ENCODE measurements around the gene ACADVL.

ACADVL gene

DNA sequence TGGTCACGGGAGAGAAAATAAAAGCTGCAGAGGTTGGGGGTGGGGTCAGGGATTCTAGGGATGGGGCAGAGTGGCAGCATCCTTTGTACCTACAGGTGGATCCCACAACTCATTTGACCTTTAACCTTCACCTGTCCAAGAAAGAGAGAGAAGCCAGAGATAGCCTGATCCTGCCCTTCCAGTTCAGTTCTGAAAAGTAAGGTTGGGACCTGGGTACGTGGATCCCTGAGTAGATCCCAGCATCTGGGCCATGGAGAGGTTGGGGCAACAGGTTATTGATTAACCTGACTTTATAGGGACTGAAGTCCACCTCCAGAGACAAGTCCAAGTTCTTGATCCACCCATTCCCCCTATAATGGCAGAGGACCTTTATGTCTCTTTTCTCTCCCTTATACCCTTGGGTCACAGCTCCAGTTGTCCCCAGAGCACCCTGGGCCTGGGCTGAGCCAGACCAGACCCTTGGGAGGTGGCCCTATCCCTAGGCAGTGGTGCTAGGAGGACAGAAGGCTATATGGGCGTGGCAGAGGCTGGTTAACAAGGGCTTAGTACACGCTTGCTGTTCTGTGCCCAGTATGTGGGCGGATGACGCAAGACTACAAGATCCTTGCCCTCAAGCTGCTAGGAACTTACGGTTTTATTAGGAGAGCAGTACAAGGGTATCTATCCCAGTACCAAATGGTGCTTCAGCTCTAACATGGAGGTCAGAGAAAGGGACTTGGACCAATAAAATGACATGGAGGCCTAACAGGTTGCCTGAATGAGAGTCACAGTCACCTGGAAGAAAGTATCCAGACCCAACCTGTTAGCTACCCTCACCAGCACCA lies 39.2 kb downstream of the ACADVL start:
- no peaks in the 10 kb centered on the region for H3K9me3 ChIP-seq (ENCODE audit: control insufficient read depth, insufficient read depth, low read depth, low read length)
- peaks cover 29% of the 10 kb centered on the region; the same call in 1 of the 2 replicates for H3K27me3 ChIP-seq (ENCODE audit: control insufficient read depth, insufficient read depth, low read length)
- H3K4me1 ChIP-seq (ENCODE audit: control insufficient read depth, insufficient read depth, low read length), result no peaks in the 10 kb centered on the region; the same call in 1 of the 2 replicates
- peaks cover 60% of the 10 kb centered on the region for H3K36me3 ChIP-seq (ENCODE audit: control insufficient read depth, insufficient read depth, low read length)
- H3K4me3 ChIP-seq (ENCODE audit: low read depth, low read length), result no peak overlapping the region
- H3K9ac ChIP-seq (ENCODE audit: low read length), result no peak overlapping the region
- H3K27ac ChIP-seq (ENCODE audit: low read depth, low read length), result no peak overlapping the region

DNA sequence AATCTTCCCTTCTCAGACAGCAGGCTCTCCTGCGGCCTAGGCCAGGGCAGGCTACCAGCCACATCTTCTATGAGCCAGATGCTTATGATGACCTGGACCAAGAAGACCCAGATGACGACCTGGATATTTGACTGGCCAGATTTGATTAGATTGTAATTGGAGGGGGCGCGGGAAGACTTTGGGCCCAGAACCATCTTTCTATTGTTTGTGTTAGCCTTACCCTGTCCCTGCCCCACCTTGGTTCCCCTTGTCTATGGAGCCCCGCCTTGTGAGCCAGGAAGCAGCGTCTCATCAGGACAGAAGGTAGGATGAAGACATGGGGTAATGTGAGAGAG lies 39.8 kb downstream of the ACADVL start:
- no peaks in the 10 kb centered on the region for H3K9me3 ChIP-seq (ENCODE audit: control insufficient read depth, insufficient read depth, low read depth, low read length)
- H3K27me3 ChIP-seq (ENCODE audit: control insufficient read depth, insufficient read depth, low read length), result peaks cover 29% of the 10 kb centered on the region; the same call in 1 of the 2 replicates
- no peak overlapping the region for H3K27ac ChIP-seq (ENCODE audit: low read depth, low read length)
- H3K4me1 ChIP-seq (ENCODE audit: control insufficient read depth, insufficient read depth, low read length), result peaks cover 3% of the 10 kb centered on the region; the same call in 1 of the 2 replicates
- H3K36me3 ChIP-seq (ENCODE audit: control insufficient read depth, insufficient read depth, low read length), result peaks cover 54% of the 10 kb centered on the region
- no peak overlapping the region for H3K4me3 ChIP-seq (ENCODE audit: low read depth, low read length)
- H3K9ac ChIP-seq (ENCODE audit: low read length), result no peak overlapping the region

DNA sequence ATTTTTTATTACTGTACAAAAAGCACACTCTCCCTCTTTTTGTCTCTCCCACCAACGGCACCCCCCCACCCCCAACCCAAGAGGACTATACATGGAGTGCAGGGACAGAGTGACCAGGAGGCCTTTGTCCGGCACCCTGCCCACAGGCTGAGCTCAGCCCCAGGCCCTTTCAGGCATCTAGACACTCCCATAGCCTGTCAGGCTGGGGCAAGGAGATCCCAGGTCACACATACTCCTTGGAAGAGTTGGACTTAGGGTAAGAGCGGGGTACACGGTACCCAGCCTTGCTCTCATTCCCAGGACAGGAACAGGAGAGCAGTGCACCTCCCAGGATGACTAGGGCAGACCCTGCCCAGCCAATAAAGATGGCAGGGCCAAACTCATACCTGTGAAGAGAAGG lies 40.4 kb downstream of the ACADVL start:
- Histone ChIP-seq H3K36me3 (ENCODE audit: control insufficient read depth, insufficient read depth, low read length) (peaks cover 48% of the 10 kb centered on the region), H3K4me3 (ENCODE audit: low read depth, low read length) (peak overlapping the region; percentile 92), H3K9ac (ENCODE audit: low read length) (peak overlapping the region; percentile 91), H3K4me1 (ENCODE audit: control insufficient read depth, insufficient read depth, low read length) (peaks cover 4% of the 10 kb centered on the region; the same call in 1 of the 2 replicates), H3K9me3 (ENCODE audit: control insufficient read depth, insufficient read depth, low read depth, low read length) (no peaks in the 10 kb centered on the region), H3K27me3 (ENCODE audit: control insufficient read depth, insufficient read depth, low read length) (peaks cover 29% of the 10 kb centered on the region; the same call in 1 of the 2 replicates), H3K27ac (ENCODE audit: low read depth, low read length) (peak overlapping the region; percentile 99; the same call in 1 of the 2 replicates)

DNA sequence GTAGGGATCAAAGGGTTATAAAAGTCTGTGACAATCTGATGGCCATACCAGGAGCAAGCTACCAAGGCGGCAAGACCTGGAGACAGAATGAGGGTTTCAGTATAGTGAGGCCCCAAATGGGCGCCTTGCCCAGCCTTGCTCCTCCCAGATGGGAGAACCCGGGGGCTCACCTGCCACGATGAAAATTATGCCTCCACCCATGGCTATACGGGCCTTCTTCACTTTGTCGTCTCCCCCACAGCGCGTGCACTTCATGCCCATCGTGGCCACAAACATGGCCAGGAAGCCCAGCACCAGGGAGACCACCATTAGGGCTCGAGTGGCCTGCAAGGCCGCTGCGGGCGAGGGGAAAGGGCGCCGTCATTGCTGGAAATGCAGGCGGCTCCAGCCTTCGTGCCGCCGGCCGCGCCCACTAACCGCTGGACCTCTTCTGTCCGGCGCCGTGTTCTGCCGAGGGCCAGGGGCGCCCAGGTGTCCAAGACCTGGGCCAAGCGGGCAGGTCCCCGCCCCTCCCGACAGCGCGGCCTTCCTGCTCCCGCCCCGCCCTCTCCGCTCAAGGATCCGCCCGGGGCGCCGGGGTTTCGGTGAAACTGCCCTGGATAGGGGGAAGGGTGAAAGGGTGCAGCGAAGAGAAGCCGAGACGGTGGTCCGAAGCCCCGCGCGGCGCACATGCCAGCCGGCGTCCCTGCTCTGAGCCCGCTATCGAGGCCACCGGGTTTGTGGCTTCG lies 41.1 kb downstream of the ACADVL start:
- H3K4me1 ChIP-seq (ENCODE audit: control insufficient read depth, insufficient read depth, low read length), result peaks cover 4% of the 10 kb centered on the region; the same call in 1 of the 2 replicates
- peaks cover 43% of the 10 kb centered on the region for H3K36me3 ChIP-seq (ENCODE audit: control insufficient read depth, insufficient read depth, low read length)
- H3K4me3 ChIP-seq (ENCODE audit: low read depth, low read length), result peak overlapping the region; percentile 92
- H3K27ac ChIP-seq (ENCODE audit: low read depth, low read length), result peak overlapping the region; percentile 99
- peaks cover 29% of the 10 kb centered on the region; the same call in 1 of the 2 replicates for H3K27me3 ChIP-seq (ENCODE audit: control insufficient read depth, insufficient read depth, low read length)
- no peaks in the 10 kb centered on the region for H3K9me3 ChIP-seq (ENCODE audit: control insufficient read depth, insufficient read depth, low read depth, low read length)
- peak overlapping the region; percentile 91 for H3K9ac ChIP-seq (ENCODE audit: low read length)

DNA sequence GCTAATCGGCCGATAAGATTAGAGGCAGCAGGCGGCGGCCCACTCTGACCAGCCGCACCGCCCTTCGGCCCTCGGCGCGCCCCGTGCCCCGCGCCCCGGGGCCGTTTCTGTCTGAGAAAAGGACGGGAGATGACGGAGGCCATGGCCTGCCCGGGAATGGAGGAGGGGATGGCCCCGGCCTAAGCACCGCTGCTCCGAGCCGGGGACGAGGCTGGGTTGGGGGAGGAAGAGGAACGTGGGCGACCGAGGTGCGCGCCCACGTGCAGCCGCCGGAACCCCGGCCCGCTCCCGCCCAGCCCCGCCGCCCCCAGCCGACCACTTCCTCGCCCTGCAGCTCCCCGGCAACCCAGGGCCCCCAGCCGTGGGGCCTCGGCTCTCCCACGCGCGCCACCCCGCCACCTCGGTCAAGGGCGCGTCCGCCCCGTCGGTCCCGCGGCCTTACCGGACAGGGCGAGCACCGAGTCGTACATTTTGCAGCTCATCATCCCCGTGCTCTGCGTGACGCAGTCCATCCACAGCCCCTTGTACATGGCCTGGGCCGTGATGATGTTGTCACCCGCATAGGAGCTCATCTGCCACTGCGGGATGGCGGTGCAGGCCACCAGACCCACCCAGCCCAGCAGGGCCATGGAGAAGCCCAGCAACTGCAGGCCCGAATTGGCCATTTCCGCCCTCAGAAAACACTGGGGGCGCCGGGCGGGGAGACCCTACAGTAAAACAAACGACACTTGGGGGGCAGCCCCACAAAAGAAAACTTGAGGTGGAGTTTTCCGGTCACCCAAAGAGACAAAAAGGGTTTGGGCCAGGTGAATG lies 41.8 kb downstream of the ACADVL start:
- H3K9me3 ChIP-seq (ENCODE audit: control insufficient read depth, insufficient read depth, low read depth, low read length), result no peaks in the 10 kb centered on the region
- H3K27me3 ChIP-seq (ENCODE audit: control insufficient read depth, insufficient read depth, low read length), result peaks cover 29% of the 10 kb centered on the region; the same call in 1 of the 2 replicates
- peak overlapping the region; percentile 92 for H3K4me3 ChIP-seq (ENCODE audit: low read depth, low read length)
- H3K27ac ChIP-seq (ENCODE audit: low read depth, low read length), result peak overlapping the region; percentile 99
- H3K4me1 ChIP-seq (ENCODE audit: control insufficient read depth, insufficient read depth, low read length), result peaks cover 7% of the 10 kb centered on the region
- H3K36me3 ChIP-seq (ENCODE audit: control insufficient read depth, insufficient read depth, low read length), result peaks cover 36% of the 10 kb centered on the region
- peak overlapping the region; percentile 91 for H3K9ac ChIP-seq (ENCODE audit: low read length)

DNA sequence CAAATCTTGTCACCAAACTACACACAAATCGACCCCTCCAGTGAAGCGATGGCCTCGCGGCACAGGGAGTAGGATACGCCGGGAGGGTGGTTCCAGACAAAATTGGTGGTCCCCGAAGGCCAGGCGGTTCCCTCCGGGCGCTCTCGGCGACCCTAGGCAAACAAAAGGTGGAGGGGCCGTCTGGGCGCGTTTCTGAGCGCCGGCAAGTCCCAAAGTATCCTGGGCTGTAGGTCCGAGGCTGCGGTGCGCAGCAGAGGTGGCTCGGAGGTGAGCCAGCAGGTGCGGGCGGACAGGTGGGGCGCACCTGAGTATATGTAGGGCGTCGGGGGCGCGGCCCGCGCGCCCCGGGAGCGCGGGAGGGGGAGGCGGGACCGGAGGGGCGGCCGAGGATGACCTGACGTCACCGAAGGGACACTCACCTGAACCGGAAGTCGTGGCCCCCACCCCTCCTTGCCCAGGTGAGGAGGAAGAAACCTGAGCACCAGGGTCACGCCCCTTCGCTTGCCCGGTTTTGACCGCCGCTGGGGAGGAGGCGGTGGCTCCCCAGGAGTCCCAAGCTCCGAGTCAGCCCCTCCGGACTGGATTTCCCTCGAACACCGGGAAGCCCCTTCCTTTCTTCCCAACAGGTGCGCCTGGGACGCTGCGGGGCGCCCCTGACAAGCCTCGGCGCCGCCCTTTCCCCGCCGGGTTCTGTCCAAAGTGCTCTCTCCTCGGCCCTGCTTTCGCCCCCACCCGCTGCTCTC lies 42.6 kb downstream of the ACADVL start, which contains the start of gene CLDN7:
Gene CLDN7 (minus strand): TSS at position 287 of the 743 bp plus-strand sequence. CDS start 435 bp downstream, outside the sequence.
- peaks cover 7% of the 10 kb centered on the region for H3K4me1 ChIP-seq (ENCODE audit: control insufficient read depth, insufficient read depth, low read length)

DNA sequence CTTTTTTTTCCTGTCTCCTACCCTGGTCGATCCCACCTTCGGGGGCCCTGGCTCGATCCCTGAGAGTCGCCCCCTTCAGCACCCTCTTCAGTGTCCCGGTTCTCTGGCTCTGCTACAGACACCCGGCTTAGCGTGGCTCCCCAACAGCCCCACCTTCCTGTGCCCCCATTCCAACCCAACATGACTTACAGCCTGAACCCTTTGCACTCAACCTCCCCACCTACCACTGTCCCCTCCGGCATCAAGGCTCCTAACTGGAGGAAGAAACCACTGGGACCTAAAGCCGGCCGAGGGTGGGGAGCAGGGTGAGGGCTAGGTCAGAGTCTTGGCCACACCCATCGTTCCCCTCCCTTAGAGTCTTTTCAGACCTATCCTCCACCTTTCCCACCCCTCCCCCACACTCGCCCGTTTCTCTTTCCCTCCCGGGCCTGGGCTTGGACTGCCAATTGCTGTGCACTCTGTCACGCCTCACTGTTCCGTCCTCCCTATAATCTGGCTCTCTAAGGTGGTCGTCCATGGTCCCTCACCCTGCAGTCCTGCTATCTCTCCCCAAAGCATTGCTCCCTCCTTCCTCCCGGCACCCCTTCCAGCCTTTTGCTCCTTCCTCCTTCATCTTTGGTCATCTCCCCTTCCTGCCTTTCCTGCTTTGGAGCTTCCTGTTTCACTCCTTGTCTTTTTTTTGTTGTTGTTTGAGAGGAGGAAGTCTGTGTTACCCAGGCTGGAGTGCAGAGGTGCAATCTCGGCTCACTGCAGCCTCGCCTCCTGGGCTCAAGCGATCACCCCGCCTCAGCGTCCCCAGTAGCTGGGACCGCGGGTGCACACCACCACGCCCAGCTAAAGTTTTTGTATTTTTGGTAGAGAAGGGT lies 43.4 kb downstream of the ACADVL start:
- peaks cover 7% of the 10 kb centered on the region for H3K4me1 ChIP-seq (ENCODE audit: control insufficient read depth, insufficient read depth, low read length)
- H3K27ac ChIP-seq (ENCODE audit: low read depth, low read length), result peak overlapping the region; percentile 45; the same call in 1 of the 2 replicates
- peaks cover 23% of the 10 kb centered on the region for H3K36me3 ChIP-seq (ENCODE audit: control insufficient read depth, insufficient read depth, low read length)
- peak overlapping the region; percentile 92 for H3K4me3 ChIP-seq (ENCODE audit: low read depth, low read length)
- no peaks in the 10 kb centered on the region for H3K9me3 ChIP-seq (ENCODE audit: control insufficient read depth, insufficient read depth, low read depth, low read length)
- peaks cover 29% of the 10 kb centered on the region; the same call in 1 of the 2 replicates for H3K27me3 ChIP-seq (ENCODE audit: control insufficient read depth, insufficient read depth, low read length)
- H3K9ac ChIP-seq (ENCODE audit: low read length), result peak overlapping the region; percentile 53

More for the DNA sequence above, 42.6 kb downstream of the ACADVL start, which contains the start of gene CLDN7:
- Histone ChIP-seq H3K36me3 (ENCODE audit: control insufficient read depth, insufficient read depth, low read length) (peaks cover 28% of the 10 kb centered on the region), H3K27ac (ENCODE audit: low read depth, low read length) (peak within 1 kb of the TSS; percentile 99), H3K9ac (ENCODE audit: low read length) (peak within 1 kb of the TSS; percentile 91), H3K4me3 (ENCODE audit: low read depth, low read length) (peak within 1 kb of the TSS; percentile 92), H3K27me3 (ENCODE audit: control insufficient read depth, insufficient read depth, low read length) (peaks cover 29% of the 10 kb centered on the region; the same call in 1 of the 2 replicates), H3K9me3 (ENCODE audit: control insufficient read depth, insufficient read depth, low read depth, low read length) (no peaks in the 10 kb centered on the region)

DNA sequence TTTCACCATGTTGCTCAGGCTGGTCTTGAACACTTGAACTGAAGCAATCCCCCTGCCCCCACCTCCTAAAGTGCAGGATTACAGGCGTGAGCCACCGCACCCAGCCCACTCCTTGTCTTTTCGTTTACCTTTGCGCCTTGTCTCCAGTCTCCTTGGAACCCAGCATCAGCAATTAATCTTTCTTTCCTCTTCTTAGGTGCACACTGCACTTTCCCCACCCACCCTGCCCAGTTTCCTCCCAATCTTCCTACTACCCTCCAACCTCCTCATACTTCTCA lies 44.0 kb downstream of the ACADVL start:
- Histone ChIP-seq H3K27ac (ENCODE audit: low read depth, low read length) (peak overlapping the region; percentile 0; the same call in 1 of the 2 replicates), H3K9ac (ENCODE audit: low read length) (peak overlapping the region; percentile 53), H3K36me3 (ENCODE audit: control insufficient read depth, insufficient read depth, low read length) (peaks cover 17% of the 10 kb centered on the region), H3K9me3 (ENCODE audit: control insufficient read depth, insufficient read depth, low read depth, low read length) (no peaks in the 10 kb centered on the region), H3K4me1 (ENCODE audit: control insufficient read depth, insufficient read depth, low read length) (peaks cover 7% of the 10 kb centered on the region), H3K4me3 (ENCODE audit: low read depth, low read length) (peak overlapping the region; percentile 92), H3K27me3 (ENCODE audit: control insufficient read depth, insufficient read depth, low read length) (peaks cover 29% of the 10 kb centered on the region; the same call in 1 of the 2 replicates)

DNA sequence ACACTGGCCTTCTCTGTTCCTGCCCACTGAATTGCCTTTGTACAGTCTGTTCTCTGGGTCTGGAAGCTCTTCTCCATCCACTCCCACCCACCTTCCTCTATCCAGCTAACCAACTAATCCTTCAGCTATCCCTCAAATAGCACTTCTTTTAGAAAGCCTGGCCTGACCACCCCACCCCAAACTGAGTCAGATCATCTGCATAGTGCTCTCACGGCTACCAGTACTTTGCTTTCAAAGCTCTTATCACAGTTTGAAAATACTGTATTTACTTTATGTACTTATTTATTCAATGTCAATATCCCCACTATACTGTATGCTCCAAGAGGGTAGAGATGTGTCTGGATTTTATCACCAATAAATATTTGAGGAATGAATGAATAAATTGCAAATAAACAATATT lies 47.0 kb downstream of the ACADVL start:
- H3K4me3 ChIP-seq (ENCODE audit: low read depth, low read length), result no peak overlapping the region
- no peaks in the 10 kb centered on the region for H3K36me3 ChIP-seq (ENCODE audit: control insufficient read depth, insufficient read depth, low read length)
- no peaks in the 10 kb centered on the region for H3K9me3 ChIP-seq (ENCODE audit: control insufficient read depth, insufficient read depth, low read depth, low read length)
- no peak overlapping the region for H3K27ac ChIP-seq (ENCODE audit: low read depth, low read length)
- H3K9ac ChIP-seq (ENCODE audit: low read length), result no peak overlapping the region
- H3K4me1 ChIP-seq (ENCODE audit: control insufficient read depth, insufficient read depth, low read length), result peaks cover 7% of the 10 kb centered on the region; the same call in 1 of the 2 replicates
- H3K27me3 ChIP-seq (ENCODE audit: control insufficient read depth, insufficient read depth, low read length), result peaks cover 18% of the 10 kb centered on the region; the same call in 1 of the 2 replicates
